Panc1 (cell line): ENCODE data around the gene DYNC1H1. TPM values are rescaled to one million over a fixed set of nuclear protein-coding genes. Genes with fewer than 3 reads are reported as not detected.

Experiments used
- ATAC-seq: fragments of 200-7000 bp; cut with Tn5 transposase; 2 replicates; pipeline ENCODE4 v1.9.1; 2020; ENCODE audit warnings: mild to moderate bottlenecking, moderate library complexity
- BruUV-seq: library from RNA; stranded (reverse); fragments of 400-500 nt; replicated peaks from 2 replicates; lab custom pipeline; 2021; lab: Mats Ljungman, UMichigan
- CTCF ChIA-PET: fragments of 300-600 bp; sonication (Branson Sonifier 250); formaldehyde crosslinking; loops from one replicate; lab custom pipeline; 2022; ENCODE audit warnings: antibody characterized with exemption; lab: Charles Lee
- POLR2A ChIA-PET: fragments of 300-600 bp; sonication (Branson Sonifier 250); formaldehyde crosslinking; loops from one replicate; lab custom pipeline; 2022; ENCODE audit warnings: antibody characterized with exemption; lab: Charles Lee
- DNase-seq: peaks from one replicate; pipeline ENCODE4 v3.0.0-alpha.2; 2010; ENCODE audit warnings: low read depth, low spot score
- H3K27ac ChIP-seq: 2 replicates; pipeline ENCODE4 v1.5.1; 2011; ENCODE audit warnings: mild to moderate bottlenecking, low read length, inconsistent platforms
- H3K27me3 ChIP-seq: fragments of 200-500 bp; sonication (Bioruptor generic); 2 replicates; pipeline ENCODE4 v1.6.0; 2014; ENCODE audit warnings: low read length, inconsistent platforms; ENCODE audit not compliant: control insufficient read depth, insufficient read depth
- H3K36me3 ChIP-seq: fragments of 200-500 bp; sonication (Bioruptor generic); 2 replicates; pipeline ENCODE4 v1.5.1; 2014; ENCODE audit warnings: inconsistent platforms, mild to moderate bottlenecking, low read length, moderate library complexity; ENCODE audit not compliant: control insufficient read depth, insufficient read depth
- H3K4me1 ChIP-seq: 2 replicates; pipeline ENCODE4 v1.5.1; 2011; ENCODE audit warnings: inconsistent platforms, mild to moderate bottlenecking, low read length, moderate library complexity; ENCODE audit not compliant: control insufficient read depth, insufficient read depth
- H3K4me3 ChIP-seq, 2 experiments: 2 replicates each; pipeline ENCODE4 v1.5.1; 2011 to 2012; ENCODE audit warnings: low read depth in 2 of 2, low read length in 2 of 2, mild to moderate bottlenecking in 2 of 2, inconsistent platforms in 1 of 2, moderate library complexity in 1 of 2
- H3K9me3 ChIP-seq: fragments of 200-500 bp; sonication (Bioruptor generic); 2 replicates; pipeline ENCODE4 v1.5.1; 2014; ENCODE audit warnings: low read depth, mild to moderate bottlenecking, inconsistent platforms, low read length, moderate library complexity; ENCODE audit not compliant: control insufficient read depth, insufficient read depth
- POLR2AphosphoS5 ChIP-seq: IDR thresholded peaks from 2 replicates; pipeline ENCODE4 v1.6.1; 2012; ENCODE audit warnings: mild to moderate bottlenecking, low read depth, low read length, moderate library complexity
- SIN3A ChIP-seq: IDR thresholded peaks from 2 replicates; pipeline ENCODE4 v1.6.1; 2012; ENCODE audit warnings: low read depth, mild to moderate bottlenecking, low read length, moderate library complexity, borderline replicate concordance; ENCODE audit not compliant: insufficient read depth
- TCF7L2 ChIP-seq: IDR thresholded peaks from 2 replicates; pipeline ENCODE4 v1.6.1; 2011; ENCODE audit warnings: mild to moderate bottlenecking, low read depth, low read length, inconsistent platforms
- in situ Hi-C: cut with HindIII; loops from 2 replicates; pipeline ENCODE4 v1.10.0; 2016; ENCODE audit warnings: low sequenced_read_pairs, low pct_unique_long_range_greater_than_20kb
- intact Hi-C: fragments of 100-400 bp; cut with micrococcal nuclease; formaldehyde crosslinking; loops from one replicate; pipeline ENCODE4 v1.10.0; 2022; ENCODE audit not compliant: unreplicated experiment
- total RNA-seq: library from RNA; stranded (reverse); gene quantifications from one replicate; pipeline ENCODE4 v1.2.1, GENCODE V29; 2021; ENCODE audit not compliant: unreplicated experiment
- TF ChIP-seq, protein P1 (sequence below): fragments of 450-650 bp; IDR thresholded peaks from 2 replicates; pipeline ENCODE4 v1.5.1; 2017; ENCODE audit warnings: mild to moderate bottlenecking
- TF ChIP-seq, protein P2 (sequence below), 2 experiments: IDR thresholded peaks; 2 replicates each; pipeline ENCODE4 v1.6.1; 2011 to 2012; ENCODE audit warnings: low read depth in 2 of 2, control low read depth in 1 of 2, low read length in 1 of 2, mild to moderate bottlenecking in 1 of 2, moderate library complexity in 1 of 2; ENCODE audit not compliant: insufficient read depth in 1 of 2

Gene DYNC1H1
- total RNA-seq, 1 experiment from 2014 or later: 382 TPM

DNA sequence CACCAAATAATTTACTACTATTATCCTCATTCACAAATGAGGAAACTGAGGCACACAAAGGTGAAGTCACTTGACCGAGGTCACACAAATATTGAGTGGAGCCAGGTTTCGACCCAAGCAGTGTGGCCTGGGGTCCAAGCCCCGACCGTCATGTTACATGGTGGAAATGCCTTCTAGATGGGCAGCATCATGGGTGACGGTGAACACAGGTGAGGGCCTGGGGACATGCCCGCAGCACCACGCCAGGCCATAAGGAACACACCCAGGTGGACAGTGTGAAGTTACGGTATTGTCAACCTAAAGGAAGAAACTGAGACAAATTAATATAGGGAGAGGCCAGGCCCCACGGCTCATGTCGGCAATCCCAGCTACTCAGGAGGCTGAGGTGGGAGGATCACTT is 35.3 kb upstream of the DYNC1H1 start:
- intact Hi-C loops: no loop called here
- CTCF ChIA-PET: no interaction called here
- in situ Hi-C loops: no loop called here

DNA sequence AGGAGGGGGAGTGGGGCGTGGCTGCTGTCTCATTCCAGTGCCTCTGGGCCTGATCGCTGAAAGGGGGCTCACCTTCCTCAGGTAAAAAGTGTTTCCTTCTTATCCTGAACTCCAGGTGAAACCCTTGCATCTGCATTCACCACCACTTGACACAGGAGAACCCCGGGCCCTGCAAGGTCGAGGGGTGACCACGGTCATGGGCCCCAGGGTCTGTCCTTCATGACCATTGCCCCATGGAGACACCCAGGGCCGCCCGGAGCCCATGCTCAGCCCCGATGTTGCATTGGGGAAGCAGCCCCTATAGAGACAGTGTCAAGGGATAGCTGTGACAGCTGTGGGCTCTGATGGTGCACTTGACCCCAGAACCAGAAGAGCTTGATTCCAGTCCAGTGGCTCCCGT is 34.4 kb upstream of the DYNC1H1 start:
- no peak for ATAC-seq
- no TSS peak for BruUV-seq

More for the DNA sequence above, 35.3 kb upstream of the DYNC1H1 start:
- no peaks in the 10 kb centered on the region for H3K27me3 ChIP-seq
- POLR2A ChIA-PET: no interaction called here
- no TSS peak for BruUV-seq
- H3K27ac ChIP-seq: no peak overlapping the region
- no peak for TF ChIP-seq TCF7L2
- no peak for TF ChIP-seq SIN3A
- TF ChIP-seq, protein P1, sequence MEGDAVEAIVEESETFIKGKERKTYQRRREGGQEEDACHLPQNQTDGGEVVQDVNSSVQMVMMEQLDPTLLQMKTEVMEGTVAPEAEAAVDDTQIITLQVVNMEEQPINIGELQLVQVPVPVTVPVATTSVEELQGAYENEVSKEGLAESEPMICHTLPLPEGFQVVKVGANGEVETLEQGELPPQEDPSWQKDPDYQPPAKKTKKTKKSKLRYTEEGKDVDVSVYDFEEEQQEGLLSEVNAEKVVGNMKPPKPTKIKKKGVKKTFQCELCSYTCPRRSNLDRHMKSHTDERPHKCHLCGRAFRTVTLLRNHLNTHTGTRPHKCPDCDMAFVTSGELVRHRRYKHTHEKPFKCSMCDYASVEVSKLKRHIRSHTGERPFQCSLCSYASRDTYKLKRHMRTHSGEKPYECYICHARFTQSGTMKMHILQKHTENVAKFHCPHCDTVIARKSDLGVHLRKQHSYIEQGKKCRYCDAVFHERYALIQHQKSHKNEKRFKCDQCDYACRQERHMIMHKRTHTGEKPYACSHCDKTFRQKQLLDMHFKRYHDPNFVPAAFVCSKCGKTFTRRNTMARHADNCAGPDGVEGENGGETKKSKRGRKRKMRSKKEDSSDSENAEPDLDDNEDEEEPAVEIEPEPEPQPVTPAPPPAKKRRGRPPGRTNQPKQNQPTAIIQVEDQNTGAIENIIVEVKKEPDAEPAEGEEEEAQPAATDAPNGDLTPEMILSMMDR: no peak
- no peak; the same call in 1 of the 2 replicates for TF ChIP-seq POLR2AphosphoS5
- TF ChIP-seq, protein P2, sequence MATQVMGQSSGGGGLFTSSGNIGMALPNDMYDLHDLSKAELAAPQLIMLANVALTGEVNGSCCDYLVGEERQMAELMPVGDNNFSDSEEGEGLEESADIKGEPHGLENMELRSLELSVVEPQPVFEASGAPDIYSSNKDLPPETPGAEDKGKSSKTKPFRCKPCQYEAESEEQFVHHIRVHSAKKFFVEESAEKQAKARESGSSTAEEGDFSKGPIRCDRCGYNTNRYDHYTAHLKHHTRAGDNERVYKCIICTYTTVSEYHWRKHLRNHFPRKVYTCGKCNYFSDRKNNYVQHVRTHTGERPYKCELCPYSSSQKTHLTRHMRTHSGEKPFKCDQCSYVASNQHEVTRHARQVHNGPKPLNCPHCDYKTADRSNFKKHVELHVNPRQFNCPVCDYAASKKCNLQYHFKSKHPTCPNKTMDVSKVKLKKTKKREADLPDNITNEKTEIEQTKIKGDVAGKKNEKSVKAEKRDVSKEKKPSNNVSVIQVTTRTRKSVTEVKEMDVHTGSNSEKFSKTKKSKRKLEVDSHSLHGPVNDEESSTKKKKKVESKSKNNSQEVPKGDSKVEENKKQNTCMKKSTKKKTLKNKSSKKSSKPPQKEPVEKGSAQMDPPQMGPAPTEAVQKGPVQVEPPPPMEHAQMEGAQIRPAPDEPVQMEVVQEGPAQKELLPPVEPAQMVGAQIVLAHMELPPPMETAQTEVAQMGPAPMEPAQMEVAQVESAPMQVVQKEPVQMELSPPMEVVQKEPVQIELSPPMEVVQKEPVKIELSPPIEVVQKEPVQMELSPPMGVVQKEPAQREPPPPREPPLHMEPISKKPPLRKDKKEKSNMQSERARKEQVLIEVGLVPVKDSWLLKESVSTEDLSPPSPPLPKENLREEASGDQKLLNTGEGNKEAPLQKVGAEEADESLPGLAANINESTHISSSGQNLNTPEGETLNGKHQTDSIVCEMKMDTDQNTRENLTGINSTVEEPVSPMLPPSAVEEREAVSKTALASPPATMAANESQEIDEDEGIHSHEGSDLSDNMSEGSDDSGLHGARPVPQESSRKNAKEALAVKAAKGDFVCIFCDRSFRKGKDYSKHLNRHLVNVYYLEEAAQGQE (IDR thresholded peaks at IDR 0.05; ENCODE audit: insufficient read depth in 1 of 2, low read depth in 2 of 2, low read length in 1 of 2): no peak
- ATAC-seq (no peak), DNase-seq (no peak)
- H3K4me1 ChIP-seq: no peaks in the 10 kb centered on the region
- H3K36me3 ChIP-seq: no peaks in the 10 kb centered on the region
- H3K4me3 ChIP-seq: no peak overlapping the region
- H3K9me3 ChIP-seq: no peaks in the 10 kb centered on the region

More for the DNA sequence above, 34.4 kb upstream of the DYNC1H1 start:
- H3K27ac ChIP-seq: no peak overlapping the region
- intact Hi-C loops: loop anchor here (10.0 kb wide), 1 partner anchor 155 kb away; no protein-coding TSS in a partner anchor
- no peak for TF ChIP-seq POLR2AphosphoS5
- no peak for TF ChIP-seq SIN3A
- TF ChIP-seq, protein P1: no peak
- TF ChIP-seq, protein P2 (IDR thresholded peaks at IDR 0.05; ENCODE audit: insufficient read depth in 1 of 2, low read depth in 2 of 2, low read length in 1 of 2): no peak
- no peak for TF ChIP-seq TCF7L2
- no peaks in the 10 kb centered on the region for H3K4me1 ChIP-seq
- H3K36me3 ChIP-seq: no peaks in the 10 kb centered on the region
- CTCF ChIA-PET: no interaction called here
- no peak overlapping the region for H3K4me3 ChIP-seq
- no peaks in the 10 kb centered on the region for H3K9me3 ChIP-seq
- H3K27me3 ChIP-seq: no peaks in the 10 kb centered on the region
- no peak for DNase-seq
- in situ Hi-C loops: no loop called here
- POLR2A ChIA-PET: interaction anchor here (0.5 kb wide), 1 partner anchor 120 kb away, joined by 8 read pairs; no protein-coding TSS in a partner anchor
